Muscle layer of colon (tissue), 2 donors: ENCODE measurements around the gene ATPAF2.

ENCODE experiments used
- H3K27ac ChIP-seq: one replicate; pipeline ENCODE4 v1.7.0; 2013; ENCODE audit warnings: low read depth, mild to moderate bottlenecking, low read length, moderate library complexity
- H3K27me3 ChIP-seq, 2 donors: one replicate each; pipeline ENCODE4 v1.7.0; 2013; ENCODE audit warnings: low read length in 2 of 2, mild to moderate bottlenecking in 2 of 2; ENCODE audit not compliant: insufficient read depth in 2 of 2, control insufficient read depth in 1 of 2
- H3K36me3 ChIP-seq: one replicate; pipeline ENCODE4 v1.7.0; 2013; ENCODE audit warnings: mild to moderate bottlenecking, low read length; ENCODE audit not compliant: insufficient read depth
- H3K4me1 ChIP-seq: one replicate; pipeline ENCODE4 v1.7.0; 2013; ENCODE audit warnings: mild to moderate bottlenecking, low read length; ENCODE audit not compliant: insufficient read depth
- H3K4me3 ChIP-seq, 2 donors: one replicate each; pipeline ENCODE4 v1.7.0; 2013; ENCODE audit warnings: low read length in 2 of 2, low read depth in 1 of 2, mild to moderate bottlenecking in 1 of 2, moderate library complexity in 1 of 2
- H3K9ac ChIP-seq: one replicate; pipeline ENCODE4 v1.7.0; 2013; ENCODE audit warnings: low read length
- H3K9me3 ChIP-seq: one replicate; pipeline ENCODE4 v1.7.0; 2013; ENCODE audit warnings: mild to moderate bottlenecking, low read length
- donor health status: abdominal sarcoma.
- donor health status: Adenocarcinoma of cecum.

ATPAF2 gene

DNA sequence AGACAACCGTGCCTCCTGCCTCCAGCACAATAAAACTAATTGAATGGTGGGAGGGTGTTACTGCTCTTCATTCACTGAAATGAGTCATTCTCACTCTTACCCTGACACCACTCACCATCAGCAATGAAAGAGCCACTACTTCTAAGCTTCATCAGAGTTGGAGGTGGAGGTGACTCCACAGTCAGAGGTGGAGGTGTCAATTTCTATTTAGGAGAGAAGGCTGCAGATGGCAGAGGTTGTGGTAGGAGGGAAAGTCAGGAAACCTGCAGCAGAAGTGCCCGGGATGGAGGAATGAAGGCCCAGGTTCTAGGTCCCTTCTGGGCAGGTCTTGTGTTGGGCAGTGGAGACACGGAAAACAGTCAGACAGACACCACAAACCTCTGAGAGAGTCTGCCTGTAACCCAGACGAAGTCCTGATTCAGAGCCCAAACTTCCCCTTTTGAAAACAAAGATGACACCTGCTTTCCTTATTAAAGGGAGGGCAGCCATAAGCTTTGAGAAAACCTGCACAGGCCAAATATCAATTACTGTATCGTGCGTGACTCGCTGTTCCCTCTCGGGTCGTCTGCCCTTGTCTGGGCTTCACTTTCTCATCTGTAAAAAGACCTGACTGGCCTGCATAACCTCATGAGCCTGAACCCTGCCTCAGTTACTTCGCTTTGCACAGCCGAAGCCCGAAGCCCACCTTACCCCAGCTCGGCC lies 668 bp downstream of the ATPAF2 start:
- H3K27ac ChIP-seq, result peak overlapping the region; percentile 82
- no peaks in the 10 kb centered on the region for H3K9me3 ChIP-seq
- H3K4me1 ChIP-seq, result peaks cover 28% of the 10 kb centered on the region
- no peaks in the 10 kb centered on the region for H3K27me3 ChIP-seq
- peak overlapping the region; percentile 94 for H3K9ac ChIP-seq
- H3K4me3 ChIP-seq, result peak overlapping the region; percentile 95 to 97
- H3K36me3 ChIP-seq, result no peaks in the 10 kb centered on the region

DNA sequence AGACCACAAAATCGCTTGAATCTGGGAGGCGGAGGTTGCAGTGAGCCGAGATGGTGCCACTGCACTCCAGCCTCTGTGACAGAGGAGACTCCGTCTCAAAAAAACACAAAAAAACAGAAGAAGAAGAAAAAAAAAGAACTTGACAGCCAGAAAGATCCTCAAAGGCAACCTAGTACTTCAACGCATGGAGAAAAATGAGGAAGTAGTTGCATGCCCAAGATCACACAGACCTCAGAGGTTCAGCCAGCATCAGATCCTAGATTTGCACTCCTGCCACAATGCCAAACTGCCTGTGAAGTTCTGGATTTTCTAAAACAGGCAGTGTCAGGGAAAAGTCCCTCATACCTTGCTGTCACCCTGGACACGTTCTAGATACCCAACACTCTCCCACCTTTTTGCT lies 1.5 kb downstream of the ATPAF2 start:
- Histone ChIP-seq H3K36me3 (no peaks in the 10 kb centered on the region), H3K9ac (no peak overlapping the region), H3K9me3 (no peaks in the 10 kb centered on the region), H3K27me3 (no peaks in the 10 kb centered on the region), H3K27ac (no peak overlapping the region), H3K4me3 (no peak overlapping the region), H3K4me1 (peaks cover 28% of the 10 kb centered on the region)

DNA sequence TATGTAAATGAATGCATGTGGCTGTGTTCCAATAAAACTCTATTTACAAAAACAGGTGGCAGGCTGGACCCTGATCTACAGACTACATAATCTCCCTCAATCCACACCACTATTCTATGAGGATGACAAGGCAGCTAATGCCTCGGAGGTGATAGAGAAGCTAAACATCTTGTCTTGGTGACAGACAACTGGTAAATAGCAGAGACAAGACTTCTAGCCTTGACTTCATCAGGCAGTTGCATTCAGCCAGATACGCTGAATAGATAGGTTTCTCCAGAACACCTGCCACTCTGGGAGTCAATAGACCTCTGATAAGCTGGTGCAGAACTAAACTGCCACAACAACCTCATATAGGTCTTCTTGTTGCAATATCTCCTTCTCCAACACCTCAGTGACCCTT lies 3.3 kb downstream of the ATPAF2 start:
- no peak overlapping the region for H3K27ac ChIP-seq
- peaks cover 20% of the 10 kb centered on the region for H3K4me1 ChIP-seq
- H3K9ac ChIP-seq, result no peak overlapping the region
- H3K36me3 ChIP-seq, result no peaks in the 10 kb centered on the region
- H3K4me3 ChIP-seq, result no peak overlapping the region
- H3K9me3 ChIP-seq, result no peaks in the 10 kb centered on the region
- no peaks in the 10 kb centered on the region for H3K27me3 ChIP-seq

DNA sequence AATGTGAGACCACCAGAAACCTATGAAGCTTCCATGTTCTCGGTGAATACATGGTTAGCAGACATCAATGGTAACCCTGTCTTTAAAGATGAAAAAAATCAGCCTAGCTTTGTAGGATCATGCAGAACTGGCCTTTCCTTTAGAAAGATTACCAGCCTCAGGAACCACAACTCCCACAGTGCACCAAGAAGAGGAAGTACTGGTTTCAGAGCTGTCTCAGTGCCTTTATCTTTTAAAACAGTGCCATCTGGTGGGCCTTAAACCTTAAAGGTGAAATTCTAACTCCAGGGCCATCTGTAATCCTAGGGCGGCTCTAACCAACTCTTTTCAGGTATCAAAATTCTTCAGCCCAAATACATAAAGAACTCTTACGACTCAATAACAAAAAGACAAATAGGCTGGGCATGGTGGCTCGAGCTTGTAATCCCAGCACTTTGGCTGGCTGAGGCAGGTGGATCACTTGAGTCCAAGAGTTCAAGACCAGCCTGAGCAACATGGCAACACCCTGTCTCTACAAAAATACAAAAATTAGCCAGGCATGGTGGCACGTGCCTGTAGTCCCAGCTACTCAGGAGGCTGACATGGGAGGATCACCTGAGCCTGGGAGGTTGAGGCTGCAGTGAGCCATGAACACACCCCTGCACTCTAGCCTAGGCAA lies 5.4 kb downstream of the ATPAF2 start:
- Histone ChIP-seq H3K9me3 (no peaks in the 10 kb centered on the region), H3K4me3 (no peak overlapping the region), H3K36me3 (no peaks in the 10 kb centered on the region), H3K27ac (no peak overlapping the region), H3K4me1 (peaks cover 12% of the 10 kb centered on the region), H3K27me3 (no peaks in the 10 kb centered on the region), H3K9ac (no peak overlapping the region)

DNA sequence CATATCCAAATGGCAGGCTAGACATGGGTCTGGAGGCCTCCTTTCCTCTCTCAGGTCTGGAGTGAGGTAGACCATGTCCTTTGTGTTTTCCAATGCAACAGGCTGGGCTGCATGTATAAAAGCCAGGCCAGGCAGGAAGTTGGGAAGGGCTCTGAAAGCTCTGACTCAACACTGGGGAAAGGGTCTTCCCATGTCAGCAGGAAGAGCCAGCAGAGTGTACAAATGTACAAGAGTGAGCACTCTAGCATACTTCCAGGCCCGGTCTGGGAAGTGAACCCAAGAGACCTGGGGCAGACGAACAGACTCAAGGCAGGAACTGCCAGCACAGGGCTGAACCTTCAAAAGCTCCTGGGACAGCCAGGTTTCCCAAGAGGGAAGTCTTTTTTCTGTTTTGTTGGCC lies 7.0 kb downstream of the ATPAF2 start:
- H3K27ac ChIP-seq, result no peak overlapping the region
- no peaks in the 10 kb centered on the region for H3K9me3 ChIP-seq
- no peaks in the 10 kb centered on the region for H3K36me3 ChIP-seq
- no peak overlapping the region for H3K9ac ChIP-seq
- no peaks in the 10 kb centered on the region for H3K4me1 ChIP-seq
- no peaks in the 10 kb centered on the region for H3K27me3 ChIP-seq
- no peak overlapping the region for H3K4me3 ChIP-seq

DNA sequence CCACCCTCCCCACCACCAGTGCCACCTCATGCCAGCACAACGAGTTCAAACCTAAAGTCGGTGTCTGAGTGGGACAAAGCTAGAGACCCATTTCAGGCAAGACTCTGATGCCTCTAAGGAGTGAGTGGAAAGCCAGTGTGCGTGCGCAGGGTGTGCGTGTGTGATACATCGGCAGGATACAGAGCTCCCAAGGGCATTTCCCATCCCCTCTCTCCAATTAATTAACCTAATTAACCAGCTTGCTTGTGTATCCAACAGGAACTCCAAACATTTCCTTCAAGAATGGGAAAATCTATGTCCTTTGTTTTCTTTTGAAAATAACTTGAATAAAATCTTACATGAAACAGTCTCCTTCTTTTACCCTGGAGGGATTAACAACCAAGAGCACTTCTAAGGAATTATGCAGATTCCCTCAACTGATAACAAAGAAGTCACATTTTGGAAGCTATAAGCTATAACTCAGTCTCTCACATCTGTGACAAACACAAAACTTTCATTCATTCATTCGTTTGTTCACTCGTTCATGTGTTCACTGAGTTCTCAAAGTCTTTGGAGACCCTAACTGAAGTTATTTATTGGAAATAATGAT lies 9.9 kb downstream of the ATPAF2 start:
- Histone ChIP-seq H3K4me1 (no peaks in the 10 kb centered on the region), H3K9ac (no peak overlapping the region), H3K27ac (no peak overlapping the region)

DNA sequence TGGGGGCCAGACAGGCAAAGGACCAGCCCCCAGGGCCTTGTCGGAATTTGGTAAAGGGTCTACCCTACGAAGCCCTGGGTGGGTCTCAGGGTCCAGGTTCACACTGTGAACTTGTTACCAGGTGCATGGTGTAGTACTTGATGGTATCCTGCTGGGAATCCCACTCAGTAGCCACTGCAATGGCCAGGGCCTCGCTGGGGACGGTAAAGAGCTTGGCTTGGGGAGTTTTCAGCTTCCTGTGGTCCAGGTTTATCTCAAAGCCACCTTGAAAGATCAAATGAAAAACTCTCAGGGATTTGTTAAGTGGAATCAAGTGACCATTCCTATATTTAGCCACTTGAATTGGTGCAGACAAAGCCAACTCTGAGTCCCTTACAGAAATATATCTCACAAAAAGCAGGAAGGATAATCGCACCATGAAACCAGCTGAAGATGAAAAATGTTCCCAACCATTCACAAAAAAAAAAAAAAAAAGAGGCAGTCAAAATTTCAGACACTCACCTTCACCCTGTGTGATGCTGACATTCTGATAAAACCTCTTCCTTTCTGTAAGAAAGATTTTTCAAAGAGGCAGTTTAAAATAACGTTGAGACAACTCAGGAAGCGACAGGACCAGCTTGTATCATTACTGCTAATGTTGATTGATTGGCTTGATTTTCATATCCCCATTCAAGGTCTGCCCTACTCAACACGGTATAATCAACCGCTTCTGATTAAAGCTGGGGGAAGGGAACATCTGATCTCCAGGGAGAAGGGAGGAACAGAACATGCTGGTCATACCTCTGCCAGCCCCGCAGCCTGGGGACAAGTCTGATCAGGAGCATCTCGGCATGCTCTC lies 10.6 kb downstream of the ATPAF2 start:
- peaks cover 10% of the 10 kb centered on the region for H3K36me3 ChIP-seq
- H3K9ac ChIP-seq, result no peak overlapping the region
- no peaks in the 10 kb centered on the region for H3K27me3 ChIP-seq
- no peak overlapping the region for H3K4me3 ChIP-seq
- no peak overlapping the region for H3K27ac ChIP-seq
- no peaks in the 10 kb centered on the region for H3K9me3 ChIP-seq
- H3K4me1 ChIP-seq, result no peaks in the 10 kb centered on the region

More for the DNA sequence above, 9.9 kb downstream of the ATPAF2 start:
- Histone ChIP-seq H3K36me3 (peaks cover 10% of the 10 kb centered on the region), H3K27me3 (no peaks in the 10 kb centered on the region), H3K4me3 (no peak overlapping the region), H3K9me3 (no peaks in the 10 kb centered on the region)

DNA sequence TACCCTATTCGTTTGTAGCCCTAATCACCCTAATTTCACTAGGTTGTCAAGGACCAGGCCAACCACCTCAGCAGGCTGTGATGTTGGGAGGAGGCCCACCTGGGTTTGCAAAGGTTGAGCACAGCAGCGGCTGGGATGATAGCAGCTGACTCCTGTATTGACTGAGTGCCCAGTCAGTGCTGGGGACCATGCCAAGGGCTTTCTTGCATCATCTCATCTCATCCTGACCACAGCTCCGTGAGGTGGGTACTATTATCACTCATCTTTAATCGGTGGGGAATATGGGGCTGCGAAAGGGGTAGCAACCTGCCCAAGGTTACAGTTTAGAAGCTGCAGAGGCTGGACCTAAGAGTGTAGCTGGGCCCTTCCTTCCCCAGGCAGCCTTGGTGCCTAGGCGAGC lies 11.7 kb downstream of the ATPAF2 start:
- Histone ChIP-seq H3K9me3 (no peaks in the 10 kb centered on the region), H3K9ac (no peak overlapping the region), H3K27ac (no peak overlapping the region), H3K27me3 (no peaks in the 10 kb centered on the region), H3K4me1 (no peaks in the 10 kb centered on the region), H3K36me3 (peaks cover 10% of the 10 kb centered on the region), H3K4me3 (no peak overlapping the region)

DNA sequence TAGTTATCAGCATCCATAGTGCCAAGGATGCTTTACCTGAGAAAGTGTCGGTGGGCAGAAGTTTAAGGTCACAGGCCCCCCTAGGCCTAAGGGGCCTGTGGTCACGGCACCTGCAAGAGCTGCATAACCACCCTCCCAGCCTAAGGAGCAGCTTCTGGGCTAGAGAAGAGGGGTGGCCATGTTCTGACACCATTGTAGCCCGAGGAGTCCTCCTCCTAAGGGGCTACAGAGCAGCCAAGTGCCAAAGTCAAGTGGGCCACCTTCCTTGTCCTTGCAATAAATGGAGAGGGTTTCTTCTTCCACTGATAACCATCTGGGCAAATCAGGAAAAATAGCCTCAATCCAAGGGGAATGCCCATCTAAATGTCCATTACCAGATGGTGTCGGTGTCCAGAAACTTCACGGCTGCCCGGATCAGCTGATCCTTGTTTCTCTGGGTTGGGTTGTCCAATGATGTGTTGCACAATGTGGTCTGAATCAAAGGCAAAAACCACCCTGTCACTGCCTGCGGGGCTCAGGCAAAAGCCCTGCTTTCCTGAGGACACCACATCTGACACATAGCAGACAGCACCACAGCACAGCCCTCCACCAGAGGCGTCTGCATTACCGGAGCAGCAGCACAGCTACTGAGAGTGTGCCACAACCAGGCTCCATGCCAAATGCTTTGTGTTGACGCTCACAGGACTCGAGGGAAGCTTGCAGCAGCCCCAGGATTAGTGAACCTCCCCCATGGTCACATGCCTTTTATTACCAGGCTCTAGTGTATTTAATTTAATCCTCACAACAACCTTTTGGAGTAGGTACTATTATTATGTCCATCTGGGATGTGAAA lies 12.8 kb downstream of the ATPAF2 start:
- H3K27me3 ChIP-seq, result no peaks in the 10 kb centered on the region
- no peak overlapping the region for H3K4me3 ChIP-seq
- H3K9ac ChIP-seq, result no peak overlapping the region
- H3K27ac ChIP-seq, result no peak overlapping the region
- H3K36me3 ChIP-seq, result peaks cover 16% of the 10 kb centered on the region
- no peaks in the 10 kb centered on the region for H3K9me3 ChIP-seq
- H3K4me1 ChIP-seq, result no peaks in the 10 kb centered on the region

DNA sequence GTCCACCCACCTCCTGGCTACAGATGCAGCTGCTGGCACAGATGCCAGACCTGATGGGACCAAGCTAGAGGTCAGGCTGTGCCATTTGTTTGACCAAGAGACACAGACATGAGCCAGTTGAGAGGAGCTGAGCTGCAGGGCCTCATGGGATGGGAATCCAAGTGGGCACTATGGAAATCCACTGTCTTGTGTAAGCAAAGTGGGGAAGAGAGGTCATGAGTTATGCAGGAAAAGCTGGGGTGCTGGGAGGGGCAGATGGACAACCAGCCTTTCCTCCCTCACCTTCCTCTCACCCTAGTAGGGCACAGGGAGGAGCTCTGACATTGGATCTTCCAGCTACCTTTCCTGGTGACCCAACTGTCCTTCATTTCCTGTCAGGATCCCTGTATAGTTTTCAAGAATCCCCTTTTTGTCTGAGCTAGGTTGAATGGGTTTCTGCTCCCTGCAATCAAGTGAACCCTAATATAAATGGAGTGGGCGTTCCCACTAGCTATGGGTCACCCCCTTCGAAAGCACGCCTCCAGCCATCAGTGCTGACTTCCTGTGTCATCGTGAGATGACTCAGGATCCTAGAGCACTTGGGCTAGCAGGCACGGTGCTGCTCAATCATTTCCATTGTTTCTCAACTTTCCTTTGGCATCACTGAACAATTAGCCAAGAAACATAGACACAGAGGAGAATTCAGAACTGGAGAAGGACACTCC lies 13.6 kb downstream of the ATPAF2 start:
- Histone ChIP-seq H3K9ac (no peak overlapping the region), H3K27me3 (no peaks in the 10 kb centered on the region), H3K9me3 (no peaks in the 10 kb centered on the region), H3K4me3 (no peak overlapping the region), H3K36me3 (peaks cover 21% of the 10 kb centered on the region), H3K27ac (no peak overlapping the region), H3K4me1 (no peaks in the 10 kb centered on the region)
